ENCODE results near the gene EHBP1L1. TPM values are rescaled to one million over a fixed set of nuclear protein-coding genes. Genes with fewer than 3 reads are reported as not detected.

EHBP1L1 gene
- total and polyA plus RNA-seq, 12 donors, result 30.8 to 113 (median 53.9) TPM

GRCh38 chr11:65536412-65537295 lies 39.2 kb upstream of the EHBP1L1 start:
- no peak for ATAC-seq
- H3K27ac ChIP-seq, result no peak overlapping the region
- H3K4me1 ChIP-seq, result peaks cover 8 to 24% (median 20%) of the 10 kb centered on the region in 9 donors
- no peak overlapping the region for H3K4me3 ChIP-seq
- TF ChIP-seq CTCF (IDR thresholded peaks at IDR 0.05), result no peak
- no peak for DNase-seq
- no peaks in the 10 kb centered on the region for H3K9me3 ChIP-seq
- H3K27me3 ChIP-seq, result no peaks in the 10 kb centered on the region
- 77 to 86% methylated on average over 12 of the region's 12 CpGs for WGBS, 2 donors
- peaks cover 0 to 77% (median 39%) of the 10 kb centered on the region in 9 donors for H3K36me3 ChIP-seq
- intact Hi-C loops (cut with DNase I), result loop anchor here in 2 of 10 donors (5.0 to 10.0 kb wide), 2 partner anchors 36 to 48 kb away; partner anchors contain the start of genes FAM89B (in 1 of the 2) and ZNRD2 (in 1 of the 2)

- Histone ChIP-seq H3K4me3 (no peak overlapping the region), H3K27ac (no peak overlapping the region), H3K36me3 (peaks cover 0 to 73% (median 33%) of the 10 kb centered on the region in 9 donors), H3K9me3 (no peaks in the 10 kb centered on the region), H3K4me1 (peaks cover 11 to 28% (median 21%) of the 10 kb centered on the region in 9 donors), H3K27me3 (no peaks in the 10 kb centered on the region)
- DNase-seq (no peak), ATAC-seq (no peak)
- intact Hi-C loops (cut with DNase I), result loop anchor here in 2 of 10 donors (5.0 to 10.0 kb wide), 2 partner anchors 35 to 48 kb away; partner anchors contain the start of genes FAM89B (in 1 of the 2) and ZNRD2 (in 1 of the 2)
- no peak for TF ChIP-seq CTCF (IDR thresholded peaks at IDR 0.05)
- 92 to 100% methylated on average over 2 of the region's 2 CpGs for WGBS, 2 donors
Measured at GRCh38 chr11:65537296-65537597, 38.6 kb upstream of the EHBP1L1 start.

- peaks cover 0 to 72% (median 28%) of the 10 kb centered on the region in 9 donors for H3K36me3 ChIP-seq
- intact Hi-C loops (cut with DNase I), result loop anchor here in 2 of 10 donors (5.0 to 10.0 kb wide), 2 partner anchors 35 to 47 kb away; partner anchors contain the start of genes FAM89B (in 1 of the 2) and ZNRD2 (in 1 of the 2)
- peaks cover 11 to 28% (median 21%) of the 10 kb centered on the region in 9 donors for H3K4me1 ChIP-seq
- TF ChIP-seq CTCF (IDR thresholded peaks at IDR 0.05), result no peak
- no peak overlapping the region for H3K4me3 ChIP-seq
- DNase-seq, result no peak
- no peak for ATAC-seq
- WGBS, 2 donors, result 80 to 81% methylated on average over 18 of the region's 18 CpGs
- peak overlapping the region in 1 of 10 donors; percentile 22 for H3K27ac ChIP-seq
- H3K27me3 ChIP-seq, result no peaks in the 10 kb centered on the region
- H3K9me3 ChIP-seq, result no peaks in the 10 kb centered on the region
Measured at GRCh38 chr11:65537620-65538231, 38.1 kb upstream of the EHBP1L1 start.

GRCh38 chr11:65538232-65538914 lies 37.5 kb upstream of the EHBP1L1 start:
- WGBS, 2 donors, result 83 to 86% methylated on average over 43 of the region's 43 CpGs
- Histone ChIP-seq H3K36me3 (peaks cover 0 to 72% (median 21%) of the 10 kb centered on the region in 9 donors), H3K4me1 (peaks cover 11 to 28% (median 21%) of the 10 kb centered on the region in 9 donors), H3K27ac (peak overlapping the region in 1 of 10 donors; percentile 22), H3K4me3 (no peak overlapping the region), H3K27me3 (no peaks in the 10 kb centered on the region), H3K9me3 (no peaks in the 10 kb centered on the region)
- intact Hi-C loops (cut with DNase I), result loop anchor here in 2 of 10 donors (5.0 to 10.0 kb wide), 2 partner anchors 34 to 46 kb away; partner anchors contain the start of genes FAM89B (in 1 of the 2) and ZNRD2 (in 1 of the 2)
- no peak for TF ChIP-seq CTCF (IDR thresholded peaks at IDR 0.05)
- no peak for DNase-seq
- no peak for ATAC-seq
